A549 (cell line): Measurements from ENCODE around the gene SIRT1. TPM values are rescaled to one million over a fixed set of nuclear protein-coding genes. Genes with fewer than 3 reads are reported as not detected.

Experiments
- ATAC-seq, 2 experiments: fragments of 200-7000 bp in 1 of 2; fragments of >200 bp in 1 of 2; cut with Nextera tagmentation in 1 of 2; cut with Tn5 transposase in 1 of 2; 3 replicates each; pipeline versions ENCODE4 v1.8.0 to v1.9.1; 2018 to 2020; ENCODE audit warnings: mild to moderate bottlenecking in 1 of 2, moderate library complexity in 1 of 2
- CTCF ChIA-PET: fragments of 300-600 bp; sonication (Branson Sonifier 250); formaldehyde crosslinking; extraction: SDS; loops from one replicate; lab custom pipeline; 2021; ENCODE audit warnings: antibody characterized with exemption, inconsistent platforms; lab: Yijun Ruan, JAX
- POLR2A ChIA-PET: fragments of 350-600 bp; formaldehyde crosslinking; extraction: SDS; loops from one replicate; lab custom pipeline; 2021; ENCODE audit warnings: antibody characterized with exemption, inconsistent platforms; lab: Yijun Ruan, JAX
- DNase-seq, 2 experiments: peaks; one replicate each; pipeline versions ENCODE4 v3.0.0 to v3.0.0-alpha.2; 2011 to 2016; ENCODE audit warnings: low read depth in 1 of 2, low spot score in 1 of 2
- FAIRE-seq: peaks from 2 replicates; lab custom pipeline; 2011; peaks lifted over from hg19 to GRCh38; lab: Jason Lieb, UNC
- H3K27ac ChIP-seq, 2 experiments: fragments of >200 bp; sonication (Bioruptor Twin); formaldehyde crosslinking; 3 replicates each; pipeline ENCODE4 v1.5.1; 2016 to 2017
- H3K4me1 ChIP-seq: fragments of >200 bp; sonication (Bioruptor Twin); formaldehyde crosslinking; 3 replicates; pipeline ENCODE4 v1.6.1; 2016
- H3K4me2 ChIP-seq: fragments of >200 bp; sonication (Bioruptor Twin); formaldehyde crosslinking; 3 replicates; pipeline ENCODE4 v1.6.1; 2016
- H3K4me3 ChIP-seq: fragments of >200 bp; sonication (Bioruptor Twin); formaldehyde crosslinking; 3 replicates; pipeline ENCODE4 v1.5.1; 2016
- H3K9me3 ChIP-seq: fragments of >200 bp; sonication (Bioruptor Twin); formaldehyde crosslinking; 3 replicates; pipeline ENCODE4 v1.6.1; 2016
- BHLHE40 ChIP-seq: IDR thresholded peaks from 2 replicates; pipeline ENCODE4 v1.6.1; 2012; ENCODE audit warnings: low read depth, low read length, inconsistent platforms
- FOSB ChIP-seq: fragments of 250-450 bp; sonication (Bioruptor Pico); IDR thresholded peaks from 2 replicates; pipeline ENCODE4 v1.5.0; 2020; ENCODE audit warnings: mild to moderate bottlenecking, moderate library complexity
- FOSL2 ChIP-seq, 2 experiments: fragments of 450-650 bp in 1 of 2; fragments of >200 bp in 1 of 2; sonication (Bioruptor Twin) in 1 of 2; formaldehyde crosslinking; IDR thresholded peaks; 2 replicates each; pipeline versions ENCODE4 v1.5.0 to v1.6.1; 2016 to 2020; ENCODE audit warnings: mild to moderate bottlenecking in 1 of 2, moderate library complexity in 1 of 2
- GATA3 ChIP-seq: IDR thresholded peaks from 2 replicates; pipeline ENCODE4 v1.6.1; 2012; ENCODE audit warnings: borderline replicate concordance
- HDAC2 ChIP-seq: fragments of 200-600 bp; sonication (generic); IDR thresholded peaks from 2 replicates; pipeline ENCODE4 v1.6.1; 2016
- JUN ChIP-seq, 2 experiments: fragments of >200 bp; sonication (Bioruptor Twin); formaldehyde crosslinking; IDR thresholded peaks; 2 replicates in 1 of 2; 3 replicates in 1 of 2; pipeline ENCODE4 v1.6.1; 2016 to 2017
- KDM1A ChIP-seq: fragments of 200-600 bp; sonication (generic); IDR thresholded peaks from 2 replicates; pipeline ENCODE4 v1.6.1; 2016; ENCODE audit warnings: low read depth, mild to moderate bottlenecking
- MAZ ChIP-seq: fragments of 150-350 bp; IDR thresholded peaks from 2 replicates; pipeline ENCODE4 v1.6.1; 2014; ENCODE audit warnings: antibody characterized with exemption, low read depth, low read length, borderline replicate concordance
- MYC ChIP-seq: IDR thresholded peaks from 2 replicates; pipeline ENCODE4 v1.6.1; 2012; ENCODE audit warnings: mild to moderate bottlenecking, inconsistent platforms, low read length, improper control_type of control experiment, borderline replicate concordance
- NFE2L2 ChIP-seq: fragments of 150-350 bp; conservative IDR thresholded peaks from 2 replicates; pipeline ENCODE4 v1.6.1; 2014; ENCODE audit warnings: low read length
- PHF8 ChIP-seq: fragments of 200-600 bp; sonication (generic); IDR thresholded peaks from 2 replicates; pipeline ENCODE4 v1.6.1; 2016; ENCODE audit warnings: low read depth, mild to moderate bottlenecking, antibody characterized with exemption, moderate library complexity, borderline replicate concordance
- POLR2A ChIP-seq: IDR thresholded peaks from 2 replicates; pipeline ENCODE4 v1.6.1; 2012; ENCODE audit warnings: mild to moderate bottlenecking, low read length
- RFX5 ChIP-seq: fragments of 450-650 bp; IDR thresholded peaks from 2 replicates; pipeline ENCODE4 v1.7.1; 2014; ENCODE audit warnings: antibody characterized with exemption, mild to moderate bottlenecking, moderate library complexity
- RNF2 ChIP-seq: fragments of 200-600 bp; sonication (generic); IDR thresholded peaks from 2 replicates; pipeline ENCODE4 v1.6.1; 2016; ENCODE audit warnings: low read depth, mild to moderate bottlenecking, antibody characterized with exemption, moderate library complexity, borderline replicate concordance
- SMC3 ChIP-seq: fragments of >200 bp; sonication (Bioruptor Twin); formaldehyde crosslinking; IDR thresholded peaks from 3 replicates; pipeline ENCODE4 v1.6.1; 2018; ENCODE audit warnings: inconsistent platforms
- TFCP2L1 ChIP-seq: fragments of 250-450 bp; sonication (Bioruptor Pico); IDR thresholded peaks from 2 replicates; pipeline ENCODE4 v1.5.0; 2021; ENCODE audit warnings: mild to moderate bottlenecking
- ZC3H11A ChIP-seq: fragments of 450-650 bp; IDR thresholded peaks from 2 replicates; pipeline ENCODE4 v1.6.1; 2014; ENCODE audit warnings: antibody characterized with exemption, mild to moderate bottlenecking
- ZNF302 ChIP-seq: fragments of 250-450 bp; sonication (Bioruptor Pico); IDR thresholded peaks from 2 replicates; pipeline ENCODE4 v1.9.0; 2021; ENCODE audit warnings: inconsistent platforms, mild to moderate bottlenecking, moderate library complexity
- WGBS: methylation state at CpG from one replicate; pipeline ENCODE4 v1.1.6; 2017; ENCODE audit errors: missing lambda C conversion rate; 5-methylcytosine and 5-hydroxymethylcytosine counted together
- polyA minus RNA-seq: library from RNA; depleted of rRNA, polyadenylated mRNA; stranded (reverse); fragments of >200 nt; gene quantifications from 2 replicates; pipeline ENCODE4 v1.2.3, GENCODE V29; 2011; rRNA and poly(A)+ RNA removed
- polyA plus RNA-seq, 4 experiments: library from polyadenylated mRNA; depleted of rRNA in 3 of 4; stranded (reverse); fragments of >200 nt; fragmentation: RNase III in 1 of 4; extraction: RNeasy Plus Mini Kit Qiagen cat#74134 plus additional on column Dnase treatment in 1 of 4; gene quantifications; 2 replicates in 3 of 4; 3 replicates in 1 of 4; pipeline ENCODE4 v1.2.3, GENCODE V29; 2011 to 2017
- TF ChIP-seq, protein P1 (sequence below): fragments of 450-650 bp; IDR thresholded peaks from 2 replicates; pipeline ENCODE4 v1.6.1; 2014; ENCODE audit warnings: antibody characterized with exemption
- TF ChIP-seq, protein P2 (sequence below): fragments of 250-450 bp; sonication (Bioruptor Pico); IDR thresholded peaks from 2 replicates; pipeline ENCODE4 v1.5.0; 2020; ENCODE audit warnings: low read depth, mild to moderate bottlenecking, moderate library complexity
- TF ChIP-seq, protein P3 (sequence below): fragments of >200 bp; sonication (Bioruptor Twin); formaldehyde crosslinking; IDR thresholded peaks from 3 replicates; pipeline ENCODE4 v1.5.1; 2016
- TF ChIP-seq, protein P4 (sequence below): fragments of >200 bp; sonication (Bioruptor Twin); formaldehyde crosslinking; IDR thresholded peaks from 3 replicates; pipeline ENCODE4 v1.6.1; 2016
- TF ChIP-seq, protein P5 (sequence below): IDR thresholded peaks from 2 replicates; pipeline ENCODE4 v1.6.1; 2012; ENCODE audit warnings: low read depth, borderline replicate concordance
- TF ChIP-seq, protein P6 (sequence below): IDR thresholded peaks from 2 replicates; pipeline ENCODE4 v1.6.1; 2012

Gene SIRT1
- polyA plus RNA-seq (2011; rRNA removed) (30.5 and 34.8 TPM in 2 replicates), polyA plus RNA-seq (2017; fragmentation: RNase III; extraction: RNeasy Plus Mini Kit Qiagen cat#74134 plus additional on column Dnase treatment) (16.1 to 16.8 TPM (median 16.2 TPM) in 3 replicates), polyA minus RNA-seq (6.3 and 8.2 TPM in 2 replicates)
- polyA plus RNA-seq (2012; cell fraction: cytosol; rRNA removed): 9.5 and 10.6 TPM in 2 replicates
- polyA plus RNA-seq (2012; cell fraction: nucleus; rRNA removed): 6.0 and 10.2 TPM in 2 replicates

DNA sequence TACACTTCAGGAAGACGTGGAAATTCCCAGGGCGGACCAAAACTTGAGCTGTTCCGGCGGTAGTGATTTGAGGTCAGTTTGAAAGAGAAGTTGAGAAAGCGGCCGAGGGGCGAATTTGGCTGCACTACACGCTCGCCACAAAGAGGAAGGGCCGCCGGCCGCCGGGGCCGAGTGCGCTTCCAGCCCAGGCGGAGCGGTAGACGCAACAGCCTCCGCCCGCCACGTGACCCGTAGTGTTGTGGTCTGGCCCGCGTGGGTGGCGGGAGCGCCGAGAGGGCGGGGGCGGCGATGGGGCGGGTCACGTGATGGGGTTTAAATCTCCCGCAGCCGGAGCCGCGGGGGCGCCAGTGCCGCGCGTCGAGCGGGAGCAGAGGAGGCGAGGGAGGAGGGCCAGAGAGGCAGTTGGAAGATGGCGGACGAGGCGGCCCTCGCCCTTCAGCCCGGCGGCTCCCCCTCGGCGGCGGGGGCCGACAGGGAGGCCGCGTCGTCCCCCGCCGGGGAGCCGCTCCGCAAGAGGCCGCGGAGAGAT lies at the start of gene SIRT1:
TSS of gene SIRT1 (plus strand) at position 344 of the 529 bp plus-strand sequence. CDS start at position 410, 66 bp downstream.
- DNase-seq (peak; percentile 91 to 96), FAIRE-seq (no peak), ATAC-seq (peak; percentile 91 to 92)
- Histone ChIP-seq H3K27ac (peak within 1 kb of the TSS; percentile 94 to 95), H3K4me2 (peak within 1 kb of the TSS; percentile 84), H3K9me3 (no peaks in the 10 kb centered on the region), H3K4me1 (peaks cover 11% of the 10 kb centered on the region), H3K4me3 (peak within 1 kb of the TSS; percentile 69)
- CTCF ChIA-PET: interaction anchor here (1.2 to 1.9 kb wide), 4 partner anchors 29 to 99 kb away, joined by 3 to 12 read pairs (median 5); no protein-coding TSS in a partner anchor
- POLR2A ChIA-PET: interaction anchor here (0.6 to 1.4 kb wide), 10 partner anchors 8 to 943 kb away, joined by 3 to 4 read pairs (median 3); partner anchors contain the start of genes PBLD and STOX1
- TF ChIP-seq RNF2: no peak
- TF ChIP-seq, protein P1, sequence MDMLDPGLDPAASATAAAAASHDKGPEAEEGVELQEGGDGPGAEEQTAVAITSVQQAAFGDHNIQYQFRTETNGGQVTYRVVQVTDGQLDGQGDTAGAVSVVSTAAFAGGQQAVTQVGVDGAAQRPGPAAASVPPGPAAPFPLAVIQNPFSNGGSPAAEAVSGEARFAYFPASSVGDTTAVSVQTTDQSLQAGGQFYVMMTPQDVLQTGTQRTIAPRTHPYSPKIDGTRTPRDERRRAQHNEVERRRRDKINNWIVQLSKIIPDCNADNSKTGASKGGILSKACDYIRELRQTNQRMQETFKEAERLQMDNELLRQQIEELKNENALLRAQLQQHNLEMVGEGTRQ: peak; percentile 99
- TF ChIP-seq, protein P2, sequence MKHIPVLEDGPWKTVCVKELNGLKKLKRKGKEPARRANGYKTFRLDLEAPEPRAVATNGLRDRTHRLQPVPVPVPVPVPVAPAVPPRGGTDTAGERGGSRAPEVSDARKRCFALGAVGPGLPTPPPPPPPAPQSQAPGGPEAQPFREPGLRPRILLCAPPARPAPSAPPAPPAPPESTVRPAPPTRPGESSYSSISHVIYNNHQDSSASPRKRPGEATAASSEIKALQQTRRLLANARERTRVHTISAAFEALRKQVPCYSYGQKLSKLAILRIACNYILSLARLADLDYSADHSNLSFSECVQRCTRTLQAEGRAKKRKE (CRISPR knock-in tag): peak; percentile 53; the same call in 1 of the 2 replicates
- no peak for TF ChIP-seq RFX5
- peak; percentile 64 for TF ChIP-seq MYC
- TF ChIP-seq, protein P3, sequence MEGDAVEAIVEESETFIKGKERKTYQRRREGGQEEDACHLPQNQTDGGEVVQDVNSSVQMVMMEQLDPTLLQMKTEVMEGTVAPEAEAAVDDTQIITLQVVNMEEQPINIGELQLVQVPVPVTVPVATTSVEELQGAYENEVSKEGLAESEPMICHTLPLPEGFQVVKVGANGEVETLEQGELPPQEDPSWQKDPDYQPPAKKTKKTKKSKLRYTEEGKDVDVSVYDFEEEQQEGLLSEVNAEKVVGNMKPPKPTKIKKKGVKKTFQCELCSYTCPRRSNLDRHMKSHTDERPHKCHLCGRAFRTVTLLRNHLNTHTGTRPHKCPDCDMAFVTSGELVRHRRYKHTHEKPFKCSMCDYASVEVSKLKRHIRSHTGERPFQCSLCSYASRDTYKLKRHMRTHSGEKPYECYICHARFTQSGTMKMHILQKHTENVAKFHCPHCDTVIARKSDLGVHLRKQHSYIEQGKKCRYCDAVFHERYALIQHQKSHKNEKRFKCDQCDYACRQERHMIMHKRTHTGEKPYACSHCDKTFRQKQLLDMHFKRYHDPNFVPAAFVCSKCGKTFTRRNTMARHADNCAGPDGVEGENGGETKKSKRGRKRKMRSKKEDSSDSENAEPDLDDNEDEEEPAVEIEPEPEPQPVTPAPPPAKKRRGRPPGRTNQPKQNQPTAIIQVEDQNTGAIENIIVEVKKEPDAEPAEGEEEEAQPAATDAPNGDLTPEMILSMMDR: peak; percentile 38
- peak; percentile 97 for TF ChIP-seq POLR2A
- peak; percentile 57 for TF ChIP-seq BHLHE40
- peak; percentile 88 to 97; a peak in 4 of 5 replicates for TF ChIP-seq JUN (IDR thresholded peaks at IDR 0.05)
- TF ChIP-seq PHF8: peak; percentile 68; the same call in 1 of the 2 replicates
- TF ChIP-seq ZC3H11A: no peak
- TF ChIP-seq, protein P4, sequence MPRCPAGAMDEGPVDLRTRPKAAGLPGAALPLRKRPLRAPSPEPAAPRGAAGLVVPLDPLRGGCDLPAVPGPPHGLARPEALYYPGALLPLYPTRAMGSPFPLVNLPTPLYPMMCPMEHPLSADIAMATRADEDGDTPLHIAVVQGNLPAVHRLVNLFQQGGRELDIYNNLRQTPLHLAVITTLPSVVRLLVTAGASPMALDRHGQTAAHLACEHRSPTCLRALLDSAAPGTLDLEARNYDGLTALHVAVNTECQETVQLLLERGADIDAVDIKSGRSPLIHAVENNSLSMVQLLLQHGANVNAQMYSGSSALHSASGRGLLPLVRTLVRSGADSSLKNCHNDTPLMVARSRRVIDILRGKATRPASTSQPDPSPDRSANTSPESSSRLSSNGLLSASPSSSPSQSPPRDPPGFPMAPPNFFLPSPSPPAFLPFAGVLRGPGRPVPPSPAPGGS: peak; percentile 97
- TF ChIP-seq MAZ: peak; percentile 71; the same call in 1 of the 2 replicates
- no peak for TF ChIP-seq NFE2L2
- TF ChIP-seq HDAC2: no peak
- no peak for TF ChIP-seq FOSB (CRISPR knock-in tag)
- no peak for TF ChIP-seq KDM1A
- TF ChIP-seq, protein P5, sequence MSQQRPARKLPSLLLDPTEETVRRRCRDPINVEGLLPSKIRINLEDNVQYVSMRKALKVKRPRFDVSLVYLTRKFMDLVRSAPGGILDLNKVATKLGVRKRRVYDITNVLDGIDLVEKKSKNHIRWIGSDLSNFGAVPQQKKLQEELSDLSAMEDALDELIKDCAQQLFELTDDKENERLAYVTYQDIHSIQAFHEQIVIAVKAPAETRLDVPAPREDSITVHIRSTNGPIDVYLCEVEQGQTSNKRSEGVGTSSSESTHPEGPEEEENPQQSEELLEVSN: peak; percentile 90
- no peak for TF ChIP-seq SMC3
- TF ChIP-seq GATA3: peak; percentile 47
- TF ChIP-seq TFCP2L1 (CRISPR knock-in tag): no peak; the same call in 1 of the 2 replicates
- TF ChIP-seq, protein P6, sequence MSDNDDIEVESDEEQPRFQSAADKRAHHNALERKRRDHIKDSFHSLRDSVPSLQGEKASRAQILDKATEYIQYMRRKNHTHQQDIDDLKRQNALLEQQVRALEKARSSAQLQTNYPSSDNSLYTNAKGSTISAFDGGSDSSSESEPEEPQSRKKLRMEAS: peak; percentile 97
- TF ChIP-seq ZNF302: no peak
- TF ChIP-seq FOSL2 (IDR thresholded peaks at IDR 0.05): no peak
- peak; percentile 12; the same call in 1 of the 2 replicates for TF ChIP-seq FOSL2 (CRISPR knock-in tag; IDR thresholded peaks at IDR 0.05)
- WGBS: 3% methylated on average over 22 of the region's 62 CpGs
